GM13977 (cell line): ENCODE measurements around the gene EXOC6B.
"Not testable (repeated sequence)": the region's sequence is repeated elsewhere in the genome, so short reads cannot be mapped to it uniquely, and the experiment has no call there.

ENCODE experiments used
- DNase-seq: peaks from one replicate; pipeline ENCODE4 v3.0.0; 2012; ENCODE audit warnings: low spot score
- in situ Hi-C: fragments of 300-500 bp; cut with MboI; formaldehyde crosslinking; loops from one replicate; pipeline ENCODE4 v1.12.0; 2022; ENCODE audit warnings: low sequenced_read_pairs, low pct_unique_long_range_greater_than_20kb, mixed read lengths, inconsistent platforms; ENCODE audit not compliant: unreplicated experiment
- TF ChIP-seq, protein P1 (sequence below): IDR thresholded peaks from 2 replicates; pipeline ENCODE4 v1.5.1; 2012; ENCODE audit warnings: mild to moderate bottlenecking, control low read depth; ENCODE audit not compliant: insufficient read depth; ENCODE audit errors: extremely low read depth, missing control alignments

The EXOC6B gene

DNA sequence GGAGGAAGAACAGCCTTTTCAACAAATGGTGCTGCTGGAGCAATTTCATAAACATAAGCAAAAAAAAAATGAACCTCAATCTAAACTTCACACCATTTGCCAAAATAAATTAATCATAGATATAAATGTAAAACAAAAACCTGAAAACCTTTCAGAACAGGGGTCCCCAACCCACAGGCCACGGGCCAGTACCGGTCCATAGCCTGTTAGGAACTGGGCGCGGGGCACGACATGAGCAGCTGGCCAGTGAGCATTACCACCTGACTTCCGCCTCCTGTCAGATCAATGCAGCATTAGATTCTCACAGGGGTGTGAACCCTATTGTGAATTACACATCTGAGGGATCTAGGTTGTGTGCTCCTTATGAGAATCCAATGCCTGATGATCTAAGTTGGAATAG, 176.0 kb downstream of the EXOC6B start:
- TF ChIP-seq, protein P1, sequence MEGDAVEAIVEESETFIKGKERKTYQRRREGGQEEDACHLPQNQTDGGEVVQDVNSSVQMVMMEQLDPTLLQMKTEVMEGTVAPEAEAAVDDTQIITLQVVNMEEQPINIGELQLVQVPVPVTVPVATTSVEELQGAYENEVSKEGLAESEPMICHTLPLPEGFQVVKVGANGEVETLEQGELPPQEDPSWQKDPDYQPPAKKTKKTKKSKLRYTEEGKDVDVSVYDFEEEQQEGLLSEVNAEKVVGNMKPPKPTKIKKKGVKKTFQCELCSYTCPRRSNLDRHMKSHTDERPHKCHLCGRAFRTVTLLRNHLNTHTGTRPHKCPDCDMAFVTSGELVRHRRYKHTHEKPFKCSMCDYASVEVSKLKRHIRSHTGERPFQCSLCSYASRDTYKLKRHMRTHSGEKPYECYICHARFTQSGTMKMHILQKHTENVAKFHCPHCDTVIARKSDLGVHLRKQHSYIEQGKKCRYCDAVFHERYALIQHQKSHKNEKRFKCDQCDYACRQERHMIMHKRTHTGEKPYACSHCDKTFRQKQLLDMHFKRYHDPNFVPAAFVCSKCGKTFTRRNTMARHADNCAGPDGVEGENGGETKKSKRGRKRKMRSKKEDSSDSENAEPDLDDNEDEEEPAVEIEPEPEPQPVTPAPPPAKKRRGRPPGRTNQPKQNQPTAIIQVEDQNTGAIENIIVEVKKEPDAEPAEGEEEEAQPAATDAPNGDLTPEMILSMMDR, result no peak
- no peak for DNase-seq
- in situ Hi-C loops, result no loop called here

DNA sequence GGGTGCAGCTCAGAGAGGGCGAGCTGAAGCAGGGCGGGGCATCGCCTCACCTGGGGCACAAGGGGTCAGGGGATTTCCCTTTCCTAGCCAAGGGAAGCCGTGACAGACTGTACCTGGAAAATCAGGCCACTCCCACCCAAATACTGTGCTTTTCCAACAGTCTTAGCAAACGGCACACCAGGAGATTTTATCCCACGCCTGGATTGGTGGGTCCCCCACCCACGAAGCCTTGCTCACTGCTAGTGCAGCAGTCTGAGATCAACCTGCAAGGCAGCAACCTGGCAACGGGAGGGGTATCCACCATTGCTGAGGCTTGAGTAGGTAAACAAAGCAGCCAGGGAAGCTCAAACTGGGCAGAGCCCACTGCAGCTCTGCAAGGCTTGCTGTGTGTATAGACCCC, 184.6 kb downstream of the EXOC6B start:
- in situ Hi-C loops, DNase-seq: not testable (repeated sequence)

DNA sequence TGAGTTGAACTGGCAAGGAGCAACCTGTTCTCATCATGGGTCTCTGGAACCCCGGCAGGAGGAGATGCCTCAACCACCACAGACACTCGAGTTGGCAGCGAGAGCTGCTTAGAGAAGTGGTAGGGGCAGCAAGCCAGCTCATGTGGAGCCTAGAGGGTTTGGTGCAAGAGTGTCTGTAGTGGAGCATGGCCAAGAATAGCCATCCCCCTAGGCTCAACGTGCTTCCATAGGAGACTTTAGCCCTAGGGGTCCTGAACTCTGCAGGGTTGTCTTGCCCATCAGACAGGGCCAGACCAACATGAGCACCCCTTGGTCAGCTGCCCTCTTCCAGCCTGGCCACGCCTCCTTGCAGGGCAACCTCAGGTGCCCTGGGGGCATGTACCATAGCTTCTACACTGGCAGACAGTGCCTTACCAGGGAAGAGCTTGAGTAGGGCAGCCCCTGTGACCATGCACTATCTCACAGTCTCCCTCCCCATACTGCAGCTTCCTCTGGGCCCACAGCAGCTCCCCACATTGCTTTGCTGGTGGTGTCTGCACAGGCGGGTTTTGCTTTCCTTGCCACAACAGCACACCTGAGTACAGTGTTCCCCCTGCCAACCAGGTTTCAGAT, 187.1 kb downstream of the EXOC6B start:
- in situ Hi-C loops, result no loop called here
- DNase-seq, result no peak
- TF ChIP-seq, protein P1, result no peak

DNA sequence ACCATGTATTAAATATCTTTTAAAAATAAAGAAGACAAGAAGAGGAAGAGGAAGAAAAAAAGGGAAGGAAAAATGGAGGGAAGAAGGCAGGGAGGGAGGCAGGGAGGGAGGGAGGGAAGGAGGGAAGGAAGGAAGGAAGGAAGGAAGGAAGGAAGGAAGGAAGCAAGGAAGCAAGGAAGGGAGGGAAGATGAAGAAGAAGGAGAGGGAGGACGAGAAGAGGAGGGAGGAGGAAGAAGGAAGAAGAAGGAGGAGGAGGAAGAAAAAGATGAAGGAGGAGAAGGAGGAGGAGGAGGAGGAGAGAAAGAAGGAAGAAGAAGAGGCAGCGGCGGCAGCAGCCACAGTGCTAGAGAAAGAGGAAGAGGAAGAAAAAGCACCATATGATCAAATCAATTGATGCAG, 189.6 kb downstream of the EXOC6B start:
- no peak for DNase-seq
- TF ChIP-seq, protein P1, result no peak
- in situ Hi-C loops, result no loop called here

DNA sequence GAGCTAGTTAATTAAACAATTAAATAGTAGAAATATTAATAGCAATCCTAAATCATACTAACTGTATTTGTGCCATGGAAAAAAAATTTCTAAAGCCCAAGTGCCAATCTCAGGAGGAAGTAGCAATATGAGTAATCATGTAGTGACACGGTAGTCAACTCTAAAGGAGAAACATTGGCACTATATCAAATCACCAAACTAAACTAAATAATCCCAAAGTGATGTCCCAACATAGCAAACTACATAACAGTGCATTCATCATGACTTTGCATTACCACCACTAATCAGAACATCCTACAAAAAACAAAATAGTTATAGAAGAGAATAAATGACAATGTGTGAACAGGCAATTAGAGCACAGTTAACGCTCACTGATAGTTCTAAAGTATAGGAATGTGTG, 195.1 kb downstream of the EXOC6B start:
- no peak for DNase-seq
- TF ChIP-seq, protein P1, result no peak
- in situ Hi-C loops, result no loop called here

DNA sequence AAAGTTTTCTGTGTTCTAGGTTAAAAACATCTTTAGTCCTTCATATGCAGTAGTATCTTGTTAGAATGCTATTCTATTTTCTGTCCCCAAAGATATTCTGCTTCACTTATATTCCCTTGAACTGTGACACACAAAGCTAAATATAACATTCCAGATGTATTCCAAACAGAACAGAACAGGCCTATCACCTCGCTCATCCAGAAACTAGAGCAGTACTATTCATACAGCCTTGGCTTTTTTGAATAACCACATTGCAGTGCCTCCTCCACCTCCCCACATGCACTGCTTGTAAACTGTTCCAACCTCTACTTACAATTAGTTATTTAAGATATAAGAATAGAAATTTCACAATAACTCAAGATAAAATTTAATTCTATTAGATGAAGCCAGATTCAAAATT, 196.8 kb downstream of the EXOC6B start:
- in situ Hi-C loops, result no loop called here
- TF ChIP-seq, protein P1, result no peak
- no peak for DNase-seq

DNA sequence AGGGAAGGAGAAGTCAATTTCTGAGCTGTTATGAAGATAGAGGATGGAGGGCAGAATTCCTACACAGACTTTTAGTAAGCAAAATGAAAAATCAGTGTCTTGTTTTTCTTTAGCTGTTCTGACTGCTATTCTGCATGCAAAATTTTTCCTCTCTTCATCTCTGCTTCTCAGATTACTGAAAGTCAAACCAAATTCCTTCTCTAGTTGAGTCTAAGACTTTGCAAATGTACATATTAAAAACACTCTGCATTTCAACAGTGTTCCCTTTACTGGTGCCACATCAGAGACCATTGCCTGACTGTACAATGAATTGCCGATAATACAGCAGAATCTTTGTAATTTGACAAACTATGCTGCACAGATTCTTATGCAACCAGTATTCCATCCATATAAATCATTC, 198.8 kb downstream of the EXOC6B start:
- DNase-seq, result no peak
- TF ChIP-seq, protein P1, result no peak
- in situ Hi-C loops, result no loop called here
